Measurements from ENCODE around the gene ZG16B.
A peak's percentile ranks its signal among the peaks of the same experiment; 100 is the strongest.

The ZG16B gene

DNA sequence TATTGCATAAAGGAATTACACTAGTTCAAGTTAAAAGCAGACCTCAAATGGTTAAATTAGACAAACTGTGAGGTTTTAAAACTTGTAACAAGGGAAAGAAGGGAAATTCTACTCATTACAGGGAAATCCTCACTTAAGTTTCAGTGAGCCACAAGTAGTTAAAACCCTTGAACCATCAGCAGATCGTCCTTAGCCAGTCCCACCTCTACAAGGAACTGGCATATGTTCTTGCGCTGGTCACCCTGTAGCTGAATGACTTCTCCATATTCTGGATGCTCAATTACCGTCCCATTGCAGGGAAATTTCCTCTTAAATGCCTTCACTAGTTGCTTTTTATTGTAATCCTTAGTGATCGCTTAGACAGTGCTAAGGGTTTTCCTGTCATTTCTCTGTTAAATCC is 7.6 kb upstream of the ZG16B start:
- no peak for DNase-seq (ENCODE audit: low read depth in 4 of 4, low spot score in 1 of 4)

- no peak for DNase-seq (ENCODE audit: low read depth in 4 of 4, low spot score in 1 of 4)
Measured at GRCh38 chr16:2824626-2825025, 5.5 kb upstream of the ZG16B start.

GRCh38 chr16:2825049-2825742 is 4.9 kb upstream of the ZG16B start:
- no peak for DNase-seq (ENCODE audit: low read depth in 4 of 4, low spot score in 1 of 4)

GRCh38 chr16:2825906-2826305 is 4.2 kb upstream of the ZG16B start:
- DNase-seq (ENCODE audit: low read depth in 4 of 4, low spot score in 1 of 4): no peak

DNA sequence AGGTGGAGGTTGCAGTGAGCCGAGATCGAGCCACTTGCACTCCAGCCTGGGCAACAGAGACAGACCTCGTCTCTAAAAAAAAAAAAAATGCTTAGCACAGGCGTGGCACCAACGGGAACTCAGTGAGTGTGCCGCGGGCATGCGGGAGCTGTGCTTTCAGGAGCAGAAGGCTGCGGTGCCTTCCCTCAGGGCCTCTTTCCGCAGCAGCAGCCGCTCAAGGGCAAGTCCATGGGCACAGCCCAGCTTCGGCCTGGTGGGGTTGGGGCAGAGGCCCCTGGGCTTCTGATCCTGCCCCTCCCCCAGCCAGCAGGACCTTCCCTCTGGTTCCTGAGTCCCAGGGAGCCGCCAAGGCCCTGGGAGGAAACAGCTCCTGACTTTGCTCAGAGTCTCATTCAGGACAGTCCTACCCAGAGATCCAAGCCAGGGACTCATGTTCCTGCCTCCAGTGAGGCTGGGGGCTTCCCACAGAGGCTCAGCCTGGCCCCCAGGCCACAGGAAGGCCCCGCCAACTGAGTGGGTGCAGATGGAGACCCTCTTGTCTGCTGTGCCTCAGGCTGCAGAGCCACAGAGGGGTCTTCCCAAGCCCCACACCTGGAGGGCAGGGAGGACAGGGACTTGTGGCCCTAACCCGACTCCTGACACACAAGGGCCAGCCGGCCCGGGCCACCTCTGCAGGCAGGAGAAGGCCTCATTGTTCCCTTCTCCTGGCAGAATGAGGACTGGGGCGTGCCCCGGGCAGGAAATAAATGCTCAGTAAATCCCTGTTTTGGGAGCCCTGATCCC is 3.3 kb upstream of the ZG16B start:
- no peak for DNase-seq (ENCODE audit: low read depth in 4 of 4, low spot score in 1 of 4)

DNA sequence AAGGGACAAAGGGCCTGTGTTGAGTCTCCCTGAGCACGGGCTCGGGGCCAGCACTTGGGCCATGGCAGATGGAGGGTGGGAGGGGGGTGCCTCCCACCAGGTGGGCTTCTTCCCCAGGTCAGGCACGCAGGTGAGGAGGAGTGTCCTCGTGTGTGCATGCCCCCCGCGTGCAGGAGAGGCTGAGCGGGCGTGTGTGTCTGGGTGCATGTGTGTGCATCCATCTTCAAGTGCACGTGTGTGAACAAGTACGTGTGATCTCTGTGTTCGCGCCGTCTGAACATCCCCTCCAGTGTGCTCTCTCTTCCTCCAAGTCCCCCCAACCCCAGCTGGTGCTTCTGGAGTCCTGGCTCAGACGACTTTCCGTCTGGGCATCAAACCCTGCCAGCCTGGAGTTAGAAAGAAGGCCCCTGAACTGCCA is 2.7 kb upstream of the ZG16B start:
- DNase-seq (ENCODE audit: low read depth in 4 of 4, low spot score in 1 of 4): no peak

DNA sequence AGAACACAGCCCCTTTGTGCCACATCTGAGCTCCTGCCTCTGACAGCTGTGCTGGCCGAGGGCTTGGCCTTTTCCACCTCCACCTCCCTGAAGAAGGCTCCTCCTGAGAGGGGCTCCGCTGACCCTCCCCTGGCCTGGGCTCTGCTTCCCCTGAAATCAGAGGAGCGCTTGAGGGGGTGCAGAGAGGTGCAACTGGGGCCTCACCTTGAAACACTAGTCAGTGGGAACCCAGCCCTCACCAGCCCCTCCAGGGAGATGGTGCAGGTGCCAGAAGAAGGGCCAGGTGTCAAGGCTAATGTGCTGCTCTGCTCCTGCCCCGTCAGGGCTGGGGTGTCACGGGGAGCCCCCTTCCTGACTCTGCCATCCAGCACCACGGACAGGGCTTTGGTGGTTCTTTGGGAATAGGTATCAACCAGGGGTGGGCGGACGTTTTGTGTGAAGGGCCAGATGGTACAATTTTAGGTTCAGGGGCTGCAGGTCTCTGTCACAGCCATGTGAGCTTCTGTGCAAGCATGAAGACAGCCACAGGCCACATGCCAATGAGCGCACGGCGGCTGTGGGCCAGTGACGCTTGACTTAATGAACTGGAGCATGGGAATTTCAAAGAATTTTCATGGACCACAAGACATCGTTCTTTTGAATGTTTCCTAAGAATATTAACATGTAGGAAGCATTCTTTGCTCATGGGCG is 2.1 kb upstream of the ZG16B start:
- no peak for DNase-seq (ENCODE audit: low read depth in 4 of 4, low spot score in 1 of 4)

DNA sequence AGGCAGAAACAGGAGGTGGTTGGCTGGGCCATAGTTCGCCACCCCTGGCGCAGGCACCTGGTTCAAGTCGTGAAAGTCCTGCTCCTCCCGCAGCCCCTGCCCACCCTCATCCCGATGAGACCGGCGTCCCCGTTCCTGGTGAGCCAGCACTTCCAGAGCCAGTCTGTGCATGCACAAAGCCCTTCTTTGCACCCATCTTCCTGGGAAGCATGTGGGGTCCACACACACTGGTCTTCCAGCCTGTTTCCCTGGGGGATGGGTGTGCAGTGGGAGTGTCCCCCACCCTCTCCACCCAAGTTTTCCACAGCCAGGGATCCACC is 1.6 kb upstream of the ZG16B start:
- no peak for DNase-seq (ENCODE audit: low read depth in 4 of 4, low spot score in 1 of 4)

GRCh38 chr16:2828876-2829430 is 1.1 kb upstream of the ZG16B start:
- no peak for DNase-seq (ENCODE audit: low read depth in 4 of 4, low spot score in 1 of 4)

- no peak for DNase-seq (ENCODE audit: low read depth in 4 of 4, low spot score in 1 of 4)
Measured at GRCh38 chr16:2830355-2830695, 222 bp downstream of the ZG16B start.

DNA sequence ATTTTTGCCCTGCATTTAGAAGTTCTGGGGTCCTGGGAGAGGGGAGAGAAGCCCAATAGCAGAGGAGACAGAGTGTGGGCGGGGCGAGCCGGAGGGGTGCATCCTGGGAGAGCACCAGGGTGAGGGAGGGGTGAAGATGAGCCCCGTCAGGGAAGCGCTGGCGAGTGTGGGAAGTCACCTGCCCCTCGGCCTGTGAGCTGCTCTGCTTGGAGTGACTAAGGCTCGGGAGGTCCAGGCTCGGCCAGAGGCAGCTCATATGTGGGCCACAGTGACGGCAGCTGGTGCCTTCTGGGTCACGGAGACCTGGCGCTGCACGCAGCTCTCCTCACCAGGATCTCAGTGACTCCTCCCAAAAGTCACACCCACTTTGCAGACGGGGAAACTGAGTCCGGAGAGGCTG is 1.1 kb downstream of the ZG16B start:
- no peak for DNase-seq (ENCODE audit: low read depth in 4 of 4, low spot score in 1 of 4)

- no peak for DNase-seq (ENCODE audit: low read depth in 4 of 4, low spot score in 1 of 4)
Measured at GRCh38 chr16:2833776-2834175, 3.7 kb downstream of the ZG16B start.

DNA sequence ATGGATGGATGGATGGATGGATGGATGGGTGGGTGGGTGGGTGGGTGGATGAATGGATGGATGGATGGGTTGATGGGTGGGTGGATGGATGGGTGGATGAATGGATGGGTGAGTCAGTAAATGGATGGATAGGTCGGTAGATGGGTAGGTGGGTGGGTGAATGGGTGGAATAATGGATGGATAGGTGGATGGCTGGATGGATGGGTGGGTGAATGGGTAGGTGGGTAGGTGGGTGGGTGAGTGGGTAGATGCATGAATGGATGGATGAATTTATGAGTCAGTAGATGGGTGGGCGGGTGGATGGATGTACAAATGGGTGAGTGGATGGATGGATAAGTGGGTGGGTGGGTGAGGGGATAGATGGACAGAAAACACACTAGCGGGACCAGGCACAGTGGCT is 4.9 kb downstream of the ZG16B start:
- no peak for DNase-seq (ENCODE audit: low read depth in 4 of 4, low spot score in 1 of 4)

DNA sequence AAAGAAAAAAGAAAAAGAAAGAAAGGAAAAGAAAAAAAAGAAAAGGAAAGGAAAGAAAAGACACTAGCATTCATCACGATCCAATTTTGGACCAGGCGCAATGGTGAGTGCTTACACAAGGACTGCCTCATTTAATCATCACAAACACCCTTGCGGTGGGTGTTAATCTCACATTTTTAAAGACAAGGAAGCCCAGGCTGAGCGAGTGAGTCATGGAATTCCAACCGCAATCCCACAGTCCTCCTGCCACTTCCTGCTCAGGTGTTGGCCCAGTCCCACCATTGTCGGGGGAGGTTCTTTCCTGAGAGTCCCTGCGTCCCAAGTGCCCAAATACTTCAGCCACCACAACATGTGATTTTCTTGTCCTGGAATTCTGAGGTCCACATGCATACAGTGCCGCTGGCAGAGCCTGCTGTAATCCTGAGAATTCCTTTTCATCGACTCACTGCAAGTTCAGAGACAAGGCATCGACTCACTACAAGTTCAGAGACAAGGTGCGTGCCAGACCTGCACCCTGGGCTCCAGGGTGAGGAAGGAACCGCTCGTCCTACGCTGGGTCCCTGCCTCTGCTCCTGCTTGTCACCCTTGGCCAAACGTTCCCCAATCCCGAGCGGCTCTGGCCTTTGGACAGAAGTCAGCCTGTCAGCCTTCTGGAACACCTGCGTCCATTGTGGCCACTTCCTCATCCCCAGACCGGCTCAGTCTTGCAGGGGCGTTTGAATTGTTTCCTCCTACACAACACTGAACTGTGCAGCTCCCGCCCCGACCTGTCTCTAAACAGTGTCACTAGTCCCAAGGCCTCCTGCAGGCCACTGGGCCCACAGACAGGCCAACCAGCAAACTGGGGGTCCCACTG is 5.8 kb downstream of the ZG16B start:
- DNase-seq (ENCODE audit: low read depth in 4 of 4, low spot score in 1 of 4): no peak

DNA sequence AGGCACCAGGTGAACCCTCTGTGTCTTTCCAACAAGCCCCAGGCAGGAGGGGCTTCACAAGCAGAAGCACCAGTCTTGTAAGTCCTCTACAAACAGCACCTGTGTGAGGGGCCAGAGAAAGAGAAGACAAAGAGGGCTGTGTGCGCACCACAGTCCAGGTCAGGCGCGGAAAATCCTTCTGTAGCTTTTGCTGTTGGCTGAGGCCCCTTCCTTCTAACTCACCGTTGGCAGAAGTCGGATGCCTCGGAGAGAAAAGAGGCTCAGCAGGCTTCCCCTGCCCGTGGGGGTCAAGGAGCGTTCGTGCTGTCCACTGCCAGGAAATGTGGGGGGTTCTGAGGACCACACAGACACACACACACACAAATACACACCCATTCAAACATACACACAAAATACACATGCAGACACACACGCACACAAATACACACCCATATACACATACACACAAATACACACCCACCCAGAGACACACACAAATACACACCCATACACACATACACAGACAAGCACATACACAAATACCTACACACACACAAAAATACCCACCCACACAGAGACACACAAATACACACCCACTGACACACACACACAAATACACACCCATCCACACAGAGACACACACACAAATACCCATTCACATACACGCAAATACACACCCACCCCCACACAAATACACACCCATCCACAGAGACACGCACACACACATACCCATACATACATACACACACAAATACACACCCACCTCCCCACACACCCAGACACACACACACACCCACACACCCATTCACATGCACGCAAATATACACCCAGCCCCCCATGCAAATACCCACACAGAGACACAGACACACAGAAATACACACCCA is 6.8 kb downstream of the ZG16B start:
- no peak for DNase-seq (ENCODE audit: low read depth in 4 of 4, low spot score in 1 of 4)

GRCh38 chr16:2838928-2839327 is 8.8 kb downstream of the ZG16B start:
- DNase-seq (ENCODE audit: low read depth in 4 of 4, low spot score in 1 of 4): peak in 2 of 4 experiments; percentile 25 to 41

DNA sequence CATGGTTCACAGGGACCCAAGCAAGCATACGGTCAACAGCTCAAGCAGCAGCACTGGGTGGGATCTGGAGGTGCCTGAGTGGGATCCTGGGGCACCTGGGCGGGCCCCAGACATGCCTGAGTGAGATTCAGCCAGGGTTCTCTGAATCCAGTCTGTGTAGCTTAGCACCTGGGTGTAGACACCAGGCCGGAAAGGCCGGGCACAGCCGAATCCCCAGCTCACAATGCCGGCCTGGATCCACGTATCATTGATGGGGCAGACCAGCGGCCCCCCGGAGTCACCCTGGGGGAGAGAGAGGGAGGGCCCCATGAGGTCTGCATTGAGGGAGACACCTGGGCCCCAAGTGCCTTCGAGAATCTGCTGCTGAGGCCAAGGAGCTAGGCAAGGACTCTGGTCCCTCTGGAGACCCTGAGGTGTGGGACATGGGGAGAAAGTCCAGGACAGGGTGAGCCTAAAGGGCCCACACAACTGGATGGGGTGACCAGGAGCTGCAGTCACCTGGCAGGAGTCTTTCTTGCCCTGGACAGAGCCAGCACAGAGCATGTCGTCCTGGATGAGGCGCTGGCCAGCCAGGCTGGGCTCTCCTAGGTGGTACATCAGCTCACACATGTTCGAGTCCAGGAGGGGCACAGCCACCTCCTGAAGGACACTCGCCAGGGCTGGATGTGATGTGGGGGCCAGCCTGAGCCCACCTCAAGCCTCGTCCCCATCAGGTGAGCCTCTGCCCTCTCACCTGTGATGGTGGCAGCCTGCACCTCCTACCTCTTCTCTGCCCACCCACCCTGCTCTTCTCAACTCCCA is 9.7 kb downstream of the ZG16B start:
- no peak for DNase-seq (ENCODE audit: low read depth in 4 of 4, low spot score in 1 of 4)

GRCh38 chr16:2840914-2841313 is 10.8 kb downstream of the ZG16B start:
- no peak for DNase-seq (ENCODE audit: low read depth in 4 of 4, low spot score in 1 of 4)

GRCh38 chr16:2841606-2842339 is 11.7 kb downstream of the ZG16B start:
- DNase-seq (ENCODE audit: low read depth in 4 of 4, low spot score in 1 of 4): no peak

All from stimulated activated CD4-positive, alpha-beta T cell treated with anti-CD3 and anti-CD28 coated beads, Interleukin-1b, Interleukin-23, amount 100 ng/mL, for 24 hours (primary cell).